ENCODE measurements around the gene SGSH. TPM values are rescaled to one million over a fixed set of nuclear protein-coding genes. Genes with fewer than 3 reads are reported as not detected.

Gene SGSH
- total RNA-seq, 2 donors from 2014 or later: 40.4 to 42.5 TPM

GRCh38 chr17:80212962-80213642, 7.0 kb downstream of the SGSH start:
- 94% methylated on average over 12 to 19 of the region's 19 CpGs for WGBS, 2 experiments (ENCODE audit: insufficient coverage in 1 of 2, insufficient read length in 1 of 2)
- Histone ChIP-seq H3K27ac (ENCODE audit: low read depth, low read length) (no peak overlapping the region), H3K4me1 (ENCODE audit: control insufficient read depth, insufficient read depth, low read length) (no peaks in the 10 kb centered on the region), H3K9me3 (ENCODE audit: control insufficient read depth, low read length) (no peaks in the 10 kb centered on the region), H3K36me3 (ENCODE audit: control insufficient read depth, insufficient read depth, low read length) (peaks cover 41% of the 10 kb centered on the region), H3K27me3 (ENCODE audit: control insufficient read depth, insufficient read depth, low read length, poor library complexity, severe bottlenecking) (no peaks in the 10 kb centered on the region), H3K4me3 (ENCODE audit: low read length) (no peak overlapping the region), H3K9ac (ENCODE audit: extremely low read depth, low read length, poor library complexity, severe bottlenecking) (no peak overlapping the region)
- peaks cover 45% of the 10 kb centered on the region for H3K36me3 Mint-ChIP-seq (ENCODE audit: low read depth)
- DNase-seq: no peak
- no peak for TF ChIP-seq CTCF (conservative IDR thresholded peaks at IDR 0.05)
- H3K4me1 Mint-ChIP-seq: no peaks in the 10 kb centered on the region
- no peaks in the 10 kb centered on the region for H3K27me3 Mint-ChIP-seq (ENCODE audit: insufficient read depth)
- H3K9me3 Mint-ChIP-seq: no peaks in the 10 kb centered on the region
- no peak overlapping the region for H3K4me3 Mint-ChIP-seq
- H3K27ac Mint-ChIP-seq: no peak overlapping the region

GRCh38 chr17:80212511-80212910, 7.6 kb downstream of the SGSH start:
- Histone ChIP-seq H3K4me1 (ENCODE audit: control insufficient read depth, insufficient read depth, low read length) (no peaks in the 10 kb centered on the region), H3K27ac (ENCODE audit: low read depth, low read length) (no peak overlapping the region), H3K36me3 (ENCODE audit: control insufficient read depth, insufficient read depth, low read length) (peaks cover 36% of the 10 kb centered on the region), H3K27me3 (ENCODE audit: control insufficient read depth, insufficient read depth, low read length, poor library complexity, severe bottlenecking) (no peaks in the 10 kb centered on the region), H3K4me3 (ENCODE audit: low read length) (no peak overlapping the region), H3K9me3 (ENCODE audit: control insufficient read depth, low read length) (no peaks in the 10 kb centered on the region), H3K9ac (ENCODE audit: extremely low read depth, low read length, poor library complexity, severe bottlenecking) (no peak overlapping the region)
- no peak overlapping the region for H3K4me3 Mint-ChIP-seq
- no peak for DNase-seq
- WGBS, 2 experiments (ENCODE audit: insufficient coverage in 1 of 2, insufficient read length in 1 of 2): 94 to 98% methylated on average over 12 of the region's 12 CpGs
- H3K4me1 Mint-ChIP-seq: no peaks in the 10 kb centered on the region
- H3K27me3 Mint-ChIP-seq (ENCODE audit: insufficient read depth): no peaks in the 10 kb centered on the region
- H3K36me3 Mint-ChIP-seq (ENCODE audit: low read depth): peaks cover 42% of the 10 kb centered on the region
- no peak overlapping the region for H3K27ac Mint-ChIP-seq
- TF ChIP-seq CTCF (conservative IDR thresholded peaks at IDR 0.05): no peak
- no peaks in the 10 kb centered on the region for H3K9me3 Mint-ChIP-seq

- no peaks in the 10 kb centered on the region for H3K4me1 Mint-ChIP-seq
- no peak overlapping the region for H3K27ac ChIP-seq (ENCODE audit: low read depth, low read length)
Measured at GRCh38 chr17:80212109-80212508, 8.0 kb downstream of the SGSH start.

More at GRCh38 chr17:80212109-80212508, 8.0 kb downstream of the SGSH start:
- Mint-ChIP-seq H3K36me3 (ENCODE audit: low read depth) (peaks cover 38% of the 10 kb centered on the region), H3K9me3 (no peaks in the 10 kb centered on the region), H3K27ac (no peak overlapping the region), H3K4me3 (no peak overlapping the region), H3K27me3 (ENCODE audit: insufficient read depth) (no peaks in the 10 kb centered on the region)
- Histone ChIP-seq H3K9ac (ENCODE audit: extremely low read depth, low read length, poor library complexity, severe bottlenecking) (no peak overlapping the region), H3K9me3 (ENCODE audit: control insufficient read depth, low read length) (no peaks in the 10 kb centered on the region), H3K4me1 (ENCODE audit: control insufficient read depth, insufficient read depth, low read length) (no peaks in the 10 kb centered on the region), H3K36me3 (ENCODE audit: control insufficient read depth, insufficient read depth, low read length) (peaks cover 32% of the 10 kb centered on the region), H3K4me3 (ENCODE audit: low read length) (no peak overlapping the region), H3K27me3 (ENCODE audit: control insufficient read depth, insufficient read depth, low read length, poor library complexity, severe bottlenecking) (no peaks in the 10 kb centered on the region)
- DNase-seq: peak; percentile 42
- 93 to 95% methylated on average over 17 to 22 of the region's 22 CpGs for whole genome bisulfite sequencing, 2 experiments (ENCODE audit: insufficient coverage in 1 of 2, insufficient read length in 1 of 2)
- no peak for TF ChIP-seq CTCF (conservative IDR thresholded peaks at IDR 0.05)
